Activated B cell treated with CpG ODN at 0.5 μM for 24 hours (primary cell): ENCODE data around the gene PCDH9. TPM values are rescaled to one million over a fixed set of nuclear protein-coding genes. Genes with fewer than 3 reads are reported as not detected.
A peak's percentile ranks its signal among the peaks of the same experiment; 100 is the strongest.

Source experiments
- ATAC-seq: fragments of 200-7000 bp; cut with Tn5 transposase; one replicate; pipeline ENCODE4 v1.10.0; 2021; ENCODE audit warnings: low read depth, mild to moderate bottlenecking, moderate library complexity
- CTCF ChIA-PET: fragments of 350-600 bp; sonication (Branson Sonifier 250); formaldehyde crosslinking; loops from one replicate; lab custom pipeline; 2021; ENCODE audit warnings: antibody characterized with exemption; lab: Charles Lee
- POLR2A ChIA-PET: fragments of 350-600 bp; sonication (Branson Sonifier 250); formaldehyde crosslinking; loops from one replicate; lab custom pipeline; 2021; ENCODE audit warnings: antibody characterized with exemption; lab: Charles Lee
- DNase-seq: peaks from one replicate; pipeline ENCODE4 v3.0.0; 2022
- H3K27ac Mint-ChIP-seq: one replicate; pipeline ENCODE4 v1.8.0; 2020; ENCODE audit warnings: mixed read lengths
- H3K27me3 Mint-ChIP-seq: one replicate; pipeline ENCODE4 v1.8.0; 2021; ENCODE audit warnings: mixed read lengths
- H3K36me3 Mint-ChIP-seq: one replicate; pipeline ENCODE4 v1.8.0; 2021; ENCODE audit warnings: low read depth, mixed read lengths
- H3K4me1 Mint-ChIP-seq: one replicate; pipeline ENCODE4 v1.8.0; 2021; ENCODE audit warnings: mixed read lengths
- H3K4me3 Mint-ChIP-seq: one replicate; pipeline ENCODE4 v1.8.0; 2020; ENCODE audit warnings: mild to moderate bottlenecking, mixed read lengths
- H3K9me3 Mint-ChIP-seq: one replicate; pipeline ENCODE4 v1.8.0; 2020; ENCODE audit warnings: mixed read lengths
- CTCF ChIP-seq: fragments of 200-600 bp; IDR thresholded peaks from one replicate; pipeline ENCODE4 v1.8.0; 2022; ENCODE audit warnings: antibody characterized with exemption, mild to moderate bottlenecking
- intact Hi-C: fragments of 100-400 bp; cut with micrococcal nuclease; formaldehyde crosslinking; loops from one replicate; pipeline ENCODE4 v1.15.1; 2024
- total RNA-seq: library from RNA; stranded (reverse); gene quantifications from 2 replicates; pipeline ENCODE4 v1.2.3, GENCODE V29; 2022

The PCDH9 gene
- total RNA-seq, 1 donor from 2014 or later, result 6.4 TPM

GRCh38 chr13:67033170-67033569 lies 197.0 kb downstream of the PCDH9 start:
- no peaks in the 10 kb centered on the region for H3K27me3 Mint-ChIP-seq
- H3K4me1 Mint-ChIP-seq, result peaks cover 11% of the 10 kb centered on the region
- H3K4me3 Mint-ChIP-seq, result no peak overlapping the region
- no peaks in the 10 kb centered on the region for H3K36me3 Mint-ChIP-seq
- DNase-seq, result no peak
- ATAC-seq, result no peak
- ChIA-PET CTCF (interaction anchor here (0.6 kb wide), 1 partner anchor 832 kb away, joined by 3 read pairs; no protein-coding TSS in a partner anchor), POLR2A (no interaction called here)
- intact Hi-C loops, result no loop called here
- peak overlapping the region; percentile 44 for H3K27ac Mint-ChIP-seq
- TF ChIP-seq CTCF, result no peak
- H3K9me3 Mint-ChIP-seq, result no peaks in the 10 kb centered on the region

DNA sequence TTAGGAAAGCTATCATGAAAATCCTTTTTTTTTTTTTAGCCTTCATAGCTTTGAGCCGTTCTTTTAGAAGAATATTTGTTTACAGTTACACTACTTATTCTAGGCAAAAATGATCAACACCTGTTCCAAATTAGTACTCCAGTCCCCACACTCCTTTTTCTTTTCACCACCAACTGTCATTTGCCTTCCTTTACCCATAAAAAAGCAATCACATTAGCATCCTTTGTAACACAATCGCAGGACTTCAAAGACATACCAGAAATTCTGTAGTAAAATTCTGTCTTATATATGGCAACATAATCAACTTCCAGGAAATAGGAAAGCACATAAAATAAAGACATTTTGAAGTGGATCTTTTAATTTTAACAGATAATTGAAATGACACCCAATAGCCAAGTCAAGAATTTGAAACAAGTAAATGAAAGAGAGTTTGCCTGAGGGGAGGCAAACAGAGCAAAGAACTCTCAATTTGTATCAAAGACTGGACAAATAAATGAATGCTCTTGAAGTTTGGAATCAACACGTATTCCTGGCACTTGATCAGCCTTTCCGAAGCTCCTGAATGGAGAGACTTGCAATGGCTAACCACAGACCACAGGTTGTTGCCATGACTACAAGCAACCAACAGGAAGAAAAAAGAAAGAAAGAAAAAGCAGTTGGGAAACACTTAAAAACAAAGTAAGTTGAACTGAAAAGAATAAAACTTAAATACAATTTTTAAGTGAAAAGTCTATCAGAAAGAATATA lies 206.8 kb downstream of the PCDH9 start:
- H3K4me3 Mint-ChIP-seq, result peak overlapping the region; percentile 2

DNA sequence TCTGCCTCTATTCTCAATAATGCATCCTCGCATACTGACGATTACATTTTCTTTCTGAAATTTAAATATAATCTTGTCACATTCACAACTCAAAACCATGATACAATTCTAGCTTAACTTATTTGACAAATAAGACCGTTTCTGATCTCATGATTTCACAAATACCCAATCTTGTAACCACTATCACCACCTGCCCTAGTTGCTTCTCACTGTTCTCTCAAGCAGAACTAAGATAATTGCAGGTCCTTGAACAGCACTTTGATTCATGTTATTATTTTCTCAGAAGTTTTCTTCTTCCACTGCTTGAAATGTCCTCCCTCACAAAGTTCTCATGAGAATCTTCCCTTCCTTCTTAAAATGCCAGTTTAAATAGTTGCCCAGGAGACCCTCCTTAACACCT lies 211.4 kb downstream of the PCDH9 start:
- H3K9me3 Mint-ChIP-seq, result no peaks in the 10 kb centered on the region
- no peak for TF ChIP-seq CTCF
- H3K27me3 Mint-ChIP-seq, result no peaks in the 10 kb centered on the region
- H3K27ac Mint-ChIP-seq, result no peak overlapping the region
- ChIA-PET CTCF (no interaction called here), POLR2A (no interaction called here)
- intact Hi-C loops, result no loop called here
- DNase-seq (no peak), ATAC-seq (no peak)
- H3K36me3 Mint-ChIP-seq, result no peaks in the 10 kb centered on the region
- H3K4me1 Mint-ChIP-seq, result peaks cover 21% of the 10 kb centered on the region
- H3K4me3 Mint-ChIP-seq, result no peak overlapping the region

More for the DNA sequence above, 206.8 kb downstream of the PCDH9 start:
- CTCF ChIA-PET, result no interaction called here
- Mint-ChIP-seq H3K27ac (no peak overlapping the region), H3K9me3 (peaks cover 2% of the 10 kb centered on the region), H3K27me3 (no peaks in the 10 kb centered on the region), H3K36me3 (no peaks in the 10 kb centered on the region), H3K4me1 (peaks cover 22% of the 10 kb centered on the region)
- intact Hi-C loops, result no loop called here
- DNase-seq (no peak), ATAC-seq (no peak)
- POLR2A ChIA-PET, result no interaction called here
- TF ChIP-seq CTCF, result no peak

DNA sequence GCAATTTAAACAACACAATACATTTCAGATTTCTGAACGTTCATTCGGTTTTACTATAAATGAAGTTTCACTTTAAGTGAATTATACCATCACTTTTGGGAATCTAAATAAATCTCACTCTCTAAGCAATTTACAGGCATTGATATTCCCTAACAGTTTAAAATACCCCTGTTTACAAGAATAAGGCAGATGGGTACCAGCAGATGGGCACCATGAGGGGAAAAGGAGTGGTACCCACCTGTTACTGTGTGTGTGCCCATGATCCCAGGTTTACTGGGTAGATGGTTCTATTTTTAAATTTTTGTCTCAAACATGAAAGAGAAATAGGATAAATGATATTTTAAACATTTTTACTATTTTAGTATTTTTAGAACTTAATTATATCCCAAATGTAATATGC lies 212.9 kb downstream of the PCDH9 start:
- DNase-seq, result no peak
- TF ChIP-seq CTCF, result no peak
- no peak overlapping the region for H3K4me3 Mint-ChIP-seq
- intact Hi-C loops, result no loop called here
- H3K9me3 Mint-ChIP-seq, result no peaks in the 10 kb centered on the region
- ChIA-PET CTCF (no interaction called here), POLR2A (no interaction called here)
- ATAC-seq, result no peak
- H3K27me3 Mint-ChIP-seq, result no peaks in the 10 kb centered on the region
- H3K4me1 Mint-ChIP-seq, result peaks cover 7% of the 10 kb centered on the region
- H3K27ac Mint-ChIP-seq, result no peak overlapping the region
- H3K36me3 Mint-ChIP-seq, result no peaks in the 10 kb centered on the region

GRCh38 chr13:67015976-67016600 lies 214.0 kb downstream of the PCDH9 start:
- ChIA-PET CTCF (no interaction called here), POLR2A (no interaction called here)
- no peaks in the 10 kb centered on the region for H3K36me3 Mint-ChIP-seq
- H3K4me3 Mint-ChIP-seq, result no peak overlapping the region
- ATAC-seq, result no peak
- no peaks in the 10 kb centered on the region for H3K9me3 Mint-ChIP-seq
- peaks cover 7% of the 10 kb centered on the region for H3K4me1 Mint-ChIP-seq
- no peak for TF ChIP-seq CTCF
- H3K27me3 Mint-ChIP-seq, result no peaks in the 10 kb centered on the region
- H3K27ac Mint-ChIP-seq, result no peak overlapping the region
- no peak for DNase-seq
- intact Hi-C loops, result no loop called here
